ENCODE measurements around the gene CRY1. TPM values are rescaled to one million over a fixed set of nuclear protein-coding genes. Genes with fewer than 3 reads are reported as not detected.

CRY1 gene
- polyA plus RNA-seq, 1 of the 3 experiments (the other 2 are of a cell fraction), result 4.9 TPM

GRCh38 chr12:107101651-107102050, 8.3 kb upstream of the CRY1 start:
- H3K79me2 ChIP-seq (ENCODE audit: insufficient read depth), result no peaks in the 10 kb centered on the region

More at GRCh38 chr12:107101651-107102050, 8.3 kb upstream of the CRY1 start:
- H3K27me3 ChIP-seq (ENCODE audit: insufficient read depth), result no peaks in the 10 kb centered on the region
- no peak for TF ChIP-seq PBX3 (IDR thresholded peaks at IDR 0.05)
- TF ChIP-seq TCF12 (IDR thresholded peaks at IDR 0.05), result no peak
- TF ChIP-seq EP300 (IDR thresholded peaks at IDR 0.05; ENCODE audit: borderline replicate concordance in 1 of 2, low read depth in 1 of 2, low read length in 1 of 2), result no peak
- no peak for TF ChIP-seq USF2 (IDR thresholded peaks at IDR 0.05; ENCODE audit: borderline replicate concordance, low read depth, low read length)
- no peak for TF ChIP-seq GATA2 (CRISPR knock-in tag; IDR thresholded peaks at IDR 0.05)
- no peak for TF ChIP-seq SMC3 (IDR thresholded peaks at IDR 0.05; ENCODE audit: low read depth, low read length)
- no peak for TF ChIP-seq RAD21 (IDR thresholded peaks at IDR 0.05; ENCODE audit: low read length)
- TF ChIP-seq MEF2A (IDR thresholded peaks at IDR 0.05; ENCODE audit: borderline replicate concordance, low read depth), result no peak
- no peak for TF ChIP-seq RXRA (IDR thresholded peaks at IDR 0.05; ENCODE audit: borderline replicate concordance, low read depth)
- TF ChIP-seq RCOR1 (IDR thresholded peaks at IDR 0.05; ENCODE audit: low read length), result no peak
- TF ChIP-seq CHD2 (IDR thresholded peaks at IDR 0.05; ENCODE audit: low read length, partially characterized antibody), result no peak
- TF ChIP-seq JUND (IDR thresholded peaks at IDR 0.05), result no peak
- no peak for TF ChIP-seq POLR2AphosphoS5 (IDR thresholded peaks at IDR 0.05; ENCODE audit: low read depth, low read length)
- no peak for TF ChIP-seq ZBTB33 (IDR thresholded peaks at IDR 0.05; ENCODE audit: borderline replicate concordance, low read depth)
- TF ChIP-seq ELF1 (IDR thresholded peaks at IDR 0.05), result no peak
- no peak for TF ChIP-seq FOSL2 (IDR thresholded peaks at IDR 0.05; ENCODE audit: borderline replicate concordance, low read depth)
- no peak for TF ChIP-seq YY1 (IDR thresholded peaks at IDR 0.05; ENCODE audit: low read depth)
- no peak for TF ChIP-seq FOXM1 (IDR thresholded peaks at IDR 0.05; ENCODE audit: low read depth)
- H3K9ac ChIP-seq, result no peak overlapping the region
- H3F3A ChIP-seq (replicated peaks; ENCODE audit: insufficient read depth), result no peaks in the 10 kb centered on the region
- 70% methylated on average over 1 of the region's 1 CpG for WGBS (ENCODE audit: low lambda C conversion rate)
- no peak overlapping the region for H2AFZ ChIP-seq (ENCODE audit: low read depth)
- H3K9me3 ChIP-seq, result no peaks in the 10 kb centered on the region
- no peaks in the 10 kb centered on the region for H4K20me1 ChIP-seq (ENCODE audit: insufficient read depth)
- DNase-seq, result no peak
- no peak overlapping the region for H3K4me2 ChIP-seq
- H3K27ac ChIP-seq (ENCODE audit: low read depth in 2 of 2, low read length in 1 of 2), result no peak overlapping the region
- CTCF ChIA-PET, result interaction anchor here (1.1 kb wide), 1 partner anchor 10 kb away, joined by 3 read pairs; no protein-coding TSS in a partner anchor
- POLR2A ChIA-PET, result no interaction called here
- H3K36me3 ChIP-seq (replicated peaks in 1 of 2; ENCODE audit: control insufficient read depth in 1 of 2, insufficient read depth in 2 of 2, low read length in 1 of 2), result no peaks in the 10 kb centered on the region
- no peaks in the 10 kb centered on the region for H3K4me1 ChIP-seq (ENCODE audit: control insufficient read depth in 1 of 2, insufficient read depth in 2 of 2, low read depth in 1 of 2, low read length in 1 of 2)
- no peaks in the 10 kb centered on the region for H3K9me2 ChIP-seq
- H3K4me3 ChIP-seq (ENCODE audit: low read depth in 2 of 2, low read length in 1 of 2), result no peak overlapping the region
